Heart left ventricle (tissue), 13 donors: ENCODE results near the gene FLII.

Source experiments
- POLR2A ChIP-seq, 2 donors: fragments of 450-650 bp; IDR thresholded peaks; one replicate each; pipeline ENCODE4 v1.6.1; 2017; ENCODE audit warnings: antibody characterized with exemption in 2 of 2, mild to moderate bottlenecking in 2 of 2, moderate library complexity in 2 of 2
- TF ChIP-seq, protein P1 (sequence below), 12 donors: fragments of 200-600 bp; sonication (generic) in 4 of 12; IDR thresholded peaks; one replicate each; pipeline versions ENCODE4 v1.5.0 to v1.8.0; 2018 to 2022; ENCODE audit warnings: antibody characterized with exemption in 12 of 12, mild to moderate bottlenecking in 5 of 12
- donor health status: ischemic (EF 13 %, LVEDD 7.1; RV severe dilation, severe dysfunction).
- donor health status: DM: no; HTN: yes; CAD: no.
- donor health status: DM: no; HTN: no; CAD: no.
- donor health status: ischemic (EF 25% LVEDD 6.9; RV normal size, moderate dysfunction).
- donor health status: ischemic (EF 25% LVEDD 5.7; RV mildly dilated, moderate dysfunction).
- donor health status: ischemic (EF 35%, LVEDD 5.7; RV mildly dilated, moderate dysfunction).
- donor health status: nonischemic (EF 11% LVEDD 7.7; RV severe dilation, severe dysfunction).
- donor health status: DM: yes; HTN: yes; CAD: no.
- donor health status: PGD.
- donor health status: ischemic (EF 29% LVEDD 5.4; RV normal size, mild dysfunction).
- donor health status: nonischemic (EF 23%, LVEDD 6.1; RV moderate dilation, normal function).

GRCh38 chr17:18228176-18228682, 30.3 kb downstream of the FLII start:
- TF ChIP-seq, protein P1, sequence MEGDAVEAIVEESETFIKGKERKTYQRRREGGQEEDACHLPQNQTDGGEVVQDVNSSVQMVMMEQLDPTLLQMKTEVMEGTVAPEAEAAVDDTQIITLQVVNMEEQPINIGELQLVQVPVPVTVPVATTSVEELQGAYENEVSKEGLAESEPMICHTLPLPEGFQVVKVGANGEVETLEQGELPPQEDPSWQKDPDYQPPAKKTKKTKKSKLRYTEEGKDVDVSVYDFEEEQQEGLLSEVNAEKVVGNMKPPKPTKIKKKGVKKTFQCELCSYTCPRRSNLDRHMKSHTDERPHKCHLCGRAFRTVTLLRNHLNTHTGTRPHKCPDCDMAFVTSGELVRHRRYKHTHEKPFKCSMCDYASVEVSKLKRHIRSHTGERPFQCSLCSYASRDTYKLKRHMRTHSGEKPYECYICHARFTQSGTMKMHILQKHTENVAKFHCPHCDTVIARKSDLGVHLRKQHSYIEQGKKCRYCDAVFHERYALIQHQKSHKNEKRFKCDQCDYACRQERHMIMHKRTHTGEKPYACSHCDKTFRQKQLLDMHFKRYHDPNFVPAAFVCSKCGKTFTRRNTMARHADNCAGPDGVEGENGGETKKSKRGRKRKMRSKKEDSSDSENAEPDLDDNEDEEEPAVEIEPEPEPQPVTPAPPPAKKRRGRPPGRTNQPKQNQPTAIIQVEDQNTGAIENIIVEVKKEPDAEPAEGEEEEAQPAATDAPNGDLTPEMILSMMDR (IDR thresholded peaks at IDR 0.05): no peak
- TF ChIP-seq POLR2A (IDR thresholded peaks at IDR 0.05): no peak
